Measurements from ENCODE around the gene FAF1. TPM values are rescaled to one million over a fixed set of nuclear protein-coding genes. Genes with fewer than 3 reads are reported as not detected.

FAF1 gene
- total RNA-seq, 1 experiment from 2014 or later: 112 TPM

GRCh38 chr1:50982611-50983010 lies 22.5 kb upstream of the FAF1 start:
- H3K79me2 ChIP-seq (ENCODE audit: low read length): no peaks in the 10 kb centered on the region
- H3K27ac ChIP-seq (ENCODE audit: low read length): no peak overlapping the region
- no peak overlapping the region for H3K4me3 ChIP-seq (ENCODE audit: low read length)
- no peaks in the 10 kb centered on the region for H3K9me2 ChIP-seq (replicated peaks; ENCODE audit: insufficient read depth, low read length)
- H3K4me1 ChIP-seq (ENCODE audit: low read length): peaks cover 13% of the 10 kb centered on the region
- no peaks in the 10 kb centered on the region for H3K36me3 ChIP-seq (ENCODE audit: insufficient read depth, low read length)
- no peaks in the 10 kb centered on the region for H4K20me1 ChIP-seq (ENCODE audit: insufficient read depth, low read depth, low read length)
- no peak overlapping the region for H3K4me2 ChIP-seq (ENCODE audit: low read depth, low read length, poor library complexity, severe bottlenecking)
- DNase-seq: no peak
- no peaks in the 10 kb centered on the region for H3K27me3 ChIP-seq (ENCODE audit: low read length)
- H3K9ac ChIP-seq (ENCODE audit: low read length): no peak overlapping the region
- no peaks in the 10 kb centered on the region for H3K9me3 ChIP-seq (ENCODE audit: low read length)
- no peak overlapping the region for H2AFZ ChIP-seq (ENCODE audit: low read length)

- H4K20me1 ChIP-seq (ENCODE audit: insufficient read depth, low read depth, low read length): no peaks in the 10 kb centered on the region
- no peak overlapping the region for H3K9ac ChIP-seq (ENCODE audit: low read length)
- no peak overlapping the region for H3K4me2 ChIP-seq (ENCODE audit: low read depth, low read length, poor library complexity, severe bottlenecking)
- no peak overlapping the region for H2AFZ ChIP-seq (ENCODE audit: low read length)
- no peak for DNase-seq
- H3K36me3 ChIP-seq (ENCODE audit: insufficient read depth, low read length): no peaks in the 10 kb centered on the region
- no peaks in the 10 kb centered on the region for H3K9me3 ChIP-seq (ENCODE audit: low read length)
- no peak overlapping the region for H3K4me3 ChIP-seq (ENCODE audit: low read length)
- H3K9me2 ChIP-seq (replicated peaks; ENCODE audit: insufficient read depth, low read length): no peaks in the 10 kb centered on the region
- H3K79me2 ChIP-seq (ENCODE audit: low read length): no peaks in the 10 kb centered on the region
- H3K27me3 ChIP-seq (ENCODE audit: low read length): no peaks in the 10 kb centered on the region
- H3K4me1 ChIP-seq (ENCODE audit: low read length): peaks cover 20% of the 10 kb centered on the region
- H3K27ac ChIP-seq (ENCODE audit: low read length): no peak overlapping the region
These were observed 21.7 kb upstream of the FAF1 start for GRCh38 chr1:50981741-50982140.

GRCh38 chr1:50980505-50980904 lies 20.4 kb upstream of the FAF1 start:
- no peaks in the 10 kb centered on the region for H3K9me2 ChIP-seq (replicated peaks; ENCODE audit: insufficient read depth, low read length)
- H3K4me2 ChIP-seq (ENCODE audit: low read depth, low read length, poor library complexity, severe bottlenecking): no peak overlapping the region

GRCh38 chr1:50979937-50980336 lies 19.9 kb upstream of the FAF1 start:
- Histone ChIP-seq H3K27me3 (ENCODE audit: low read length) (no peaks in the 10 kb centered on the region), H3K27ac (ENCODE audit: low read length) (no peak overlapping the region), H3K79me2 (ENCODE audit: low read length) (no peaks in the 10 kb centered on the region), H4K20me1 (ENCODE audit: insufficient read depth, low read depth, low read length) (no peaks in the 10 kb centered on the region), H3K4me1 (ENCODE audit: low read length) (peaks cover 34% of the 10 kb centered on the region), H3K9ac (ENCODE audit: low read length) (no peak overlapping the region), H3K36me3 (ENCODE audit: insufficient read depth, low read length) (no peaks in the 10 kb centered on the region), H2AFZ (ENCODE audit: low read length) (no peak overlapping the region), H3K4me3 (ENCODE audit: low read length) (no peak overlapping the region), H3K9me3 (ENCODE audit: low read length) (no peaks in the 10 kb centered on the region), H3K9me2 (replicated peaks; ENCODE audit: insufficient read depth, low read length) (no peaks in the 10 kb centered on the region), H3K4me2 (ENCODE audit: low read depth, low read length, poor library complexity, severe bottlenecking) (no peak overlapping the region)
- no peak for DNase-seq

More at GRCh38 chr1:50980505-50980904, 20.4 kb upstream of the FAF1 start:
- no peaks in the 10 kb centered on the region for H3K9me3 ChIP-seq (ENCODE audit: low read length)
- H4K20me1 ChIP-seq (ENCODE audit: insufficient read depth, low read depth, low read length): no peaks in the 10 kb centered on the region
- H3K36me3 ChIP-seq (ENCODE audit: insufficient read depth, low read length): no peaks in the 10 kb centered on the region
- DNase-seq: no peak
- H3K4me3 ChIP-seq (ENCODE audit: low read length): no peak overlapping the region
- H3K9ac ChIP-seq (ENCODE audit: low read length): no peak overlapping the region
- H3K27ac ChIP-seq (ENCODE audit: low read length): no peak overlapping the region
- no peaks in the 10 kb centered on the region for H3K27me3 ChIP-seq (ENCODE audit: low read length)
- no peaks in the 10 kb centered on the region for H3K79me2 ChIP-seq (ENCODE audit: low read length)
- no peak overlapping the region for H2AFZ ChIP-seq (ENCODE audit: low read length)
- peaks cover 32% of the 10 kb centered on the region for H3K4me1 ChIP-seq (ENCODE audit: low read length)

GRCh38 chr1:50978852-50979781 lies 19.1 kb upstream of the FAF1 start:
- Histone ChIP-seq H3K79me2 (ENCODE audit: low read length) (no peaks in the 10 kb centered on the region), H3K27ac (ENCODE audit: low read length) (no peak overlapping the region)
- DNase-seq: no peak

GRCh38 chr1:50978144-50978851 lies 18.2 kb upstream of the FAF1 start:
- H3K27ac ChIP-seq (ENCODE audit: low read length): no peak overlapping the region
- no peaks in the 10 kb centered on the region for H3K27me3 ChIP-seq (ENCODE audit: low read length)
- peak overlapping the region; percentile 95 for H2AFZ ChIP-seq (ENCODE audit: low read length)
- DNase-seq: peak; percentile 74
- peak overlapping the region; percentile 98 for H3K4me2 ChIP-seq (ENCODE audit: low read depth, low read length, poor library complexity, severe bottlenecking)
- peak overlapping the region; percentile 90 for H3K9ac ChIP-seq (ENCODE audit: low read length)
- H4K20me1 ChIP-seq (ENCODE audit: insufficient read depth, low read depth, low read length): no peaks in the 10 kb centered on the region
- H3K9me2 ChIP-seq (replicated peaks; ENCODE audit: insufficient read depth, low read length): no peaks in the 10 kb centered on the region
- H3K9me3 ChIP-seq (ENCODE audit: low read length): no peaks in the 10 kb centered on the region
- no peaks in the 10 kb centered on the region for H3K79me2 ChIP-seq (ENCODE audit: low read length)
- 0 out of 2 replicates have a peak, but pooled peaks cover 5% of the 10 kb centered on the region for H3K36me3 ChIP-seq (ENCODE audit: insufficient read depth, low read length)
- H3K4me3 ChIP-seq (ENCODE audit: low read length): peak overlapping the region; percentile 94
- H3K4me1 ChIP-seq (ENCODE audit: low read length): peaks cover 37% of the 10 kb centered on the region

More at GRCh38 chr1:50978852-50979781, 19.1 kb upstream of the FAF1 start:
- no peaks in the 10 kb centered on the region for H4K20me1 ChIP-seq (ENCODE audit: insufficient read depth, low read depth, low read length)
- H3K9me2 ChIP-seq (replicated peaks; ENCODE audit: insufficient read depth, low read length): no peaks in the 10 kb centered on the region
- H3K4me3 ChIP-seq (ENCODE audit: low read length): peak overlapping the region; percentile 94
- peak overlapping the region; percentile 98 for H3K4me2 ChIP-seq (ENCODE audit: low read depth, low read length, poor library complexity, severe bottlenecking)
- H3K9ac ChIP-seq (ENCODE audit: low read length): peak overlapping the region; percentile 90
- peak overlapping the region; percentile 95 for H2AFZ ChIP-seq (ENCODE audit: low read length)
- H3K27me3 ChIP-seq (ENCODE audit: low read length): no peaks in the 10 kb centered on the region
- H3K4me1 ChIP-seq (ENCODE audit: low read length): peaks cover 37% of the 10 kb centered on the region
- 0 out of 2 replicates have a peak, but pooled peaks cover 2% of the 10 kb centered on the region for H3K36me3 ChIP-seq (ENCODE audit: insufficient read depth, low read length)
- H3K9me3 ChIP-seq (ENCODE audit: low read length): no peaks in the 10 kb centered on the region

GRCh38 chr1:50977575-50978143 lies 17.6 kb upstream of the FAF1 start:
- Histone ChIP-seq H3K4me1 (ENCODE audit: low read length) (peaks cover 41% of the 10 kb centered on the region), H3K27ac (ENCODE audit: low read length) (no peak overlapping the region), H3K4me2 (ENCODE audit: low read depth, low read length, poor library complexity, severe bottlenecking) (peak overlapping the region; percentile 98), H3K27me3 (ENCODE audit: low read length) (no peaks in the 10 kb centered on the region), H3K4me3 (ENCODE audit: low read length) (peak overlapping the region; percentile 94), H4K20me1 (ENCODE audit: insufficient read depth, low read depth, low read length) (no peaks in the 10 kb centered on the region), H3K9ac (ENCODE audit: low read length) (peak overlapping the region; percentile 90), H3K79me2 (ENCODE audit: low read length) (no peaks in the 10 kb centered on the region), H2AFZ (ENCODE audit: low read length) (peak overlapping the region; percentile 95), H3K36me3 (ENCODE audit: insufficient read depth, low read length) (0 out of 2 replicates have a peak, but pooled peaks cover 5% of the 10 kb centered on the region), H3K9me2 (replicated peaks; ENCODE audit: insufficient read depth, low read length) (no peaks in the 10 kb centered on the region), H3K9me3 (ENCODE audit: low read length) (no peaks in the 10 kb centered on the region)
- peak; percentile 62 for DNase-seq

Measured in Karpas-422 (cell line).